Adrenal gland (tissue), 12 donors: Measurements from ENCODE around the gene TRAPPC6A. TPM values are rescaled to one million over a fixed set of nuclear protein-coding genes. Genes with fewer than 3 reads are reported as not detected.

Source experiments
- DNase-seq, 7 donors: peaks; one replicate each; pipeline ENCODE4 v3.0.0-alpha.2; 2019 to 2020
- H3K27ac ChIP-seq, 5 donors: fragments of 200-600 bp; sonication (generic) in 4 of 5; 1 replicate in 3 of 5; 2 replicates in 2 of 5; pipeline versions ENCODE4 v1.5.1 to v1.8.0; 2016 to 2020; ENCODE audit warnings: mild to moderate bottlenecking in 1 of 5
- H3K27me3 ChIP-seq: fragments of 200-600 bp; 2 replicates; pipeline ENCODE4 v1.8.0; 2021
- H3K36me3 ChIP-seq, 2 donors: fragments of 200-600 bp; replicated peaks in 1 of 2; 1 replicate in 1 of 2; 2 replicates in 1 of 2; pipeline versions ENCODE4 v1.5.1 to v1.8.0; 2018 to 2022
- H3K4me1 ChIP-seq, 2 donors: fragments of 200-600 bp; replicated peaks in 1 of 2; 1 replicate in 1 of 2; 2 replicates in 1 of 2; pipeline versions ENCODE4 v1.5.1 to v1.8.0; 2018 to 2021
- H3K4me3 ChIP-seq, 4 donors: fragments of 200-600 bp; sonication (generic) in 3 of 4; one replicate each; pipeline ENCODE4 v1.5.1; 2016 to 2018
- H3K9me3 ChIP-seq, 3 donors: fragments of 200-600 bp; sonication (generic) in 1 of 3; replicated peaks in 1 of 3; 1 replicate in 2 of 3; 2 replicates in 1 of 3; pipeline versions ENCODE4 v1.5.1 to v1.8.0; 2016 to 2021
- CTCF ChIP-seq, 6 experiments: fragments of 450-650 bp in 4 of 6; fragments of 200-600 bp in 2 of 6; sonication (generic) in 1 of 6; IDR thresholded peaks; 1 replicate in 5 of 6; 2 replicates in 1 of 6; pipeline versions ENCODE4 v1.5.1 to v1.8.0; 2016 to 2021; ENCODE audit warnings: antibody characterized with exemption in 6 of 6, mild to moderate bottlenecking in 2 of 6, moderate library complexity in 1 of 6
- POLR2A ChIP-seq, 2 donors: fragments of 450-650 bp; IDR thresholded peaks; one replicate each; pipeline ENCODE4 v1.6.1; 2017; ENCODE audit warnings: antibody characterized with exemption in 2 of 2, mild to moderate bottlenecking in 2 of 2, moderate library complexity in 1 of 2
- WGBS, 4 donors: extraction: QIAGEN DNeasy Blood & Tissue Kit in 2 of 4; methylation state at CpG; one replicate each; pipeline versions ENCODE4 v1.1.5 to v1.1.7; 2013 to 2017; 5-methylcytosine and 5-hydroxymethylcytosine counted together
- intact Hi-C, 2 donors: fragments of 100-400 bp; cut with DNase I; formaldehyde crosslinking; loops; one replicate each; pipeline versions ENCODE4 v1.14.1 to v1.15.0; 2022 to 2023
- polyA plus RNA-seq, 3 donors: library from polyadenylated mRNA; stranded (reverse); fragments of 200-250 nt in 2 of 3; fragments of 350-450 nt in 1 of 3; fragmentation: Illumina TruSeq in 1 of 3; extraction: RNeasy Lipid Tissue Mini Kit (QIAGEN cat#74804) in 1 of 3; gene quantifications; one replicate each; pipeline ENCODE4 v1.2.3, GENCODE V29; 2013 to 2014
- total RNA-seq, 9 donors: library from RNA; depleted of rRNA in 4 of 9; stranded (reverse); fragments of >200 nt in 4 of 9; fragments of 120-200 nt in 1 of 9; fragmentation: NEBNext Ultra II Directional in 1 of 9; extraction: Animal tissue kit (Norgen Biotek cat#: 25700) in 1 of 9; gene quantifications; one replicate each; pipeline versions ENCODE4 v1.1.0 to v1.2.4, GENCODE V29; 2013 to 2023
- donor health status: healthy with polysubstance abuse.
- donor health status: Bipolar disorder and iron deficiency.
- donor health status: DM: yes; HTN: yes; CAD: no.
- donor health status: DM: no; HTN: no; CAD: no.
- donor health status: DM: no; HTN: no; CAD: no.
- donor health status: DM: yes; HTN: yes; CAD: no.

The TRAPPC6A gene
- total and polyA plus RNA-seq, 12 donors = 5.1 to 71.4 (median 35.5) TPM

GRCh38 chr19:45171211-45171623 is 6.8 kb downstream of the TRAPPC6A start:
- TF ChIP-seq CTCF (IDR thresholded peaks at IDR 0.05) (no peak), POLR2A (IDR thresholded peaks at IDR 0.05) (no peak)
- Histone ChIP-seq H3K27me3 (no peaks in the 10 kb centered on the region), H3K36me3 (no peaks in the 10 kb centered on the region), H3K27ac (peak overlapping the region in 1 of 5 donors; percentile 10), H3K4me1 (no peaks in the 10 kb centered on the region), H3K9me3 (no peaks in the 10 kb centered on the region), H3K4me3 (no peak overlapping the region)
- peak in 1 of 7 donors; percentile 37 for DNase-seq
- 52 to 61% (median 54%) methylated on average over 7 of the region's 7 CpGs for WGBS, 4 donors
- intact Hi-C loops = no loop called here

GRCh38 chr19:45170146-45171106 is 7.6 kb downstream of the TRAPPC6A start:
- peak overlapping the region in 1 of 5 donors; percentile 1 for H3K27ac ChIP-seq
- no peak for TF ChIP-seq CTCF (IDR thresholded peaks at IDR 0.05)
- no peak for TF ChIP-seq POLR2A (IDR thresholded peaks at IDR 0.05)
- intact Hi-C loops = no loop called here
- no peaks in the 10 kb centered on the region for H3K36me3 ChIP-seq
- no peak for DNase-seq
- H3K4me1 ChIP-seq = no peaks in the 10 kb centered on the region
- no peak overlapping the region for H3K4me3 ChIP-seq
- no peaks in the 10 kb centered on the region for H3K9me3 ChIP-seq
- no peaks in the 10 kb centered on the region for H3K27me3 ChIP-seq
- 75 to 81% (median 77%) methylated on average over 13 to 21 of the region's 21 CpGs for WGBS, 4 donors

GRCh38 chr19:45169602-45170001 is 8.4 kb downstream of the TRAPPC6A start:
- Histone ChIP-seq H3K27ac (no peak overlapping the region), H3K4me3 (no peak overlapping the region), H3K9me3 (no peaks in the 10 kb centered on the region), H3K27me3 (no peaks in the 10 kb centered on the region), H3K36me3 (no peaks in the 10 kb centered on the region), H3K4me1 (no peaks in the 10 kb centered on the region)
- 84 to 96% (median 93%) methylated on average over 8 to 10 of the region's 10 CpGs for WGBS, 4 donors
- TF ChIP-seq POLR2A (IDR thresholded peaks at IDR 0.05) (no peak), CTCF (IDR thresholded peaks at IDR 0.05) (no peak)
- no peak for DNase-seq
- intact Hi-C loops = no loop called here

- Histone ChIP-seq H3K4me1 (no peaks in the 10 kb centered on the region), H3K9me3 (no peaks in the 10 kb centered on the region), H3K27me3 (no peaks in the 10 kb centered on the region), H3K27ac (no peak overlapping the region), H3K4me3 (no peak overlapping the region), H3K36me3 (no peaks in the 10 kb centered on the region)
- no peak for DNase-seq
- 69 to 87% (median 80%) methylated on average over 4 to 16 of the region's 16 CpGs for WGBS, 4 donors
- intact Hi-C loops = no loop called here
- TF ChIP-seq CTCF (IDR thresholded peaks at IDR 0.05) = no peak
- no peak for TF ChIP-seq POLR2A (IDR thresholded peaks at IDR 0.05)
Observed at GRCh38 chr19:45168767-45169351, 9.2 kb downstream of the TRAPPC6A start.
